ENCODE measurements around the gene USP40.

USP40 gene

DNA sequence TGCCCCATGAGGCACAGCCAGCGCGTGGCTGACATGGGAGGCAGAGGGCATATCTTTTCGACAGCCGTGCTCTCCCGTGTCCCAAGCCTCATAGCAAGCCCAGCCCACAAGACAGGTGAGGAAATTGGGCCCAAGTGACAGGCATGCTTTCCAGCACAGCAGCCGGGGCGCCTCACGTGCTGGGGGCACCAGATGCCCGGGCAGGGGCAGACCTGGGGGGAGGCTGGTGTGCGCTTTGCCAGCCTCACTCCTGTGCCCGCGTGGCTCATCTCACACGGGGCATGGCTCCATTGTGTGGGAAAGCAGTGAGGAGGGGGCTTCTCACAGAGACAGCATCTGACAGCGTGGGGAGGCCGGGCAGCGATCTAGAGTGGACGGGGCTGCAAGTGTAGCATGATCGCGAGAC lies 93.2 kb downstream of the USP40 start:
- no peak for DNase-seq (ENCODE audit: low read depth)

DNA sequence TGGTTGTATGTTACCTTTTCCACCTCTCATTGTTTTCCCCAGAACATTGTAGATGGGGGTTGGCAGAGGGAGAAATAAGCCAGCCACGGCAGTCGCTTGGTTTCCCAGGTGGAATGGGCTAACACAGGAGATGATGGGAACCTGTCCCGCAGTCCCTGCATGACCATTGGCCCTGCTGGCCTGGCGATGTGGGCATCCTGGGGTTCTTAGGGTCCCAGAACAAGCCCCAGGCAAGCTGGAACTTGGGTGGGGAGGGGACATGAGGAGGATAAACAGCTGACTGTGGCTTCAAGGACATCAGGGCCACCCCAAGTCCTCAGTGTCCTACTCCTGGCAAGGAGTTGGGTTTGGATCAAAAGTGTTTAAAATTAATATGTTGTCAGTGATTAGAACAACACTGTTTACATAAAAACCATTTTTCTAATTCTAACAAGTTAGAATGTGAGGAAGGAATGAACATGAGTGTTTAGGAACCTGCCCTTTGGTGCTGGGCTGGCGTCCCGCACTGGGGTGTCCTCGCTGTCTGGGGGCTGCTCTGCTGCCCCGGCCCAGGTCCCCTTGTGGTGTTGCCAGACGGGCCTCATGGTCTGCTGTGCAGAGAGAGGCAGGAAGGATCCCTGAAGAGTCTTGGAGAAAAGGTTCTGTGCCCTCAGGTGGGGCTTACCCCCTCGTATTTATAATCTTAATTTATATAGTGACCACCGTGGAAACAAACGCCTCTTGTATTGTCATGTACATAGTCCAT lies 95.1 kb downstream of the USP40 start:
- DNase-seq (ENCODE audit: low read depth): no peak

DNA sequence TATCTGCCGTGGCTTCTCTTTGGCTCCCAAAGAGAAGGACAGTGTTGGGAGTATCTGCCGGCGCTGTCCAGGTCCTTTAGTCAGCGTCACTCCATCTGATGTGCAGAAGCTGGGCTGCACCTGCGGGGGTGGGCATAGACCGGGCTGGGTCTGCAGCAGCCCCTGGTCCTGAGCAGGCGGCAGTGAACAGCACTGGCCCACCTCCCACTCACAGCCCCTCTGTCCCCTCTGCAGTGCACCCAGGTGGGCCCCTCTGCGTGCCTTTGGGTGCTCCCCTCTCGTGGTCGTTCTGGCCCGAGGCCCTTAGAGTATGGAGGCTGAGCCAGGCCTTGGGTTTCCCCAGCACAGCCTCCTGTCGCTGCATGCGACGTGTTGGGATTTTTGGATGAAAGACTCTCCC lies 95.7 kb downstream of the USP40 start:
- DNase-seq (ENCODE audit: low read depth): no peak

DNA sequence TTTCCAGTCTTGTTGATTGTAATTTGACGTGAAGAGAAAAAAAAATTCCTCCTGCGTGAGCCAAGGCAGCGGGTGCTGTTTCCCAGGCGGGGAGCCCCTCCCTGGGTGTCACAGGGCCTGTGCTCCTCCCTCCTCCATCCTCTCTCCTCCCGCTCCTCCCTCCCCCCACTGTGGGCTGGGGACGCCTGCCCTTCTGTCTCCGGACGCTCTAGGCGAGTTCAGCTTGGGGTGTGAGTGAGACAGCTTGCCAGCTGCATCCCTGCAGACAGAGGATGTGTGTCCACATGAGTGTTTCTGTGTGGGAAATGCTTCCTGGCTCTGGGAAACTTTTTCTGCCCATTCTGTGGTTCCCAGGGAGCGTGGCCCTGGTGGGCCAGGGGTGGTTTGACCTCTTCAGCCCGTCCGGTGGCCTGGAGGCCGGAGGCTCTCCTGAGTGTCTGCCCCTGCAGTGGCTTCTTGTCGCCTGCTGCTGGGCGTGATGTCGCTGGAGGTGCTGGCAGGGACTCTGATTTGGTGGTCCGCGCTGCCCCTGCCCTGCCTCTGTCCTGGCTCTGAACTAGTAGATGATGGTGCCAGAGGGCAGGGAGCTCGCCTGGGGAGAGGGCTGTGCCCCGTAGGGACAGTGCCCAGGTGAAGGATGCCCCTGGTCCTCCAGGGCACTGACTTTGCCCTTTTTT lies 96.4 kb downstream of the USP40 start:
- DNase-seq (ENCODE audit: low read depth): no peak

DNA sequence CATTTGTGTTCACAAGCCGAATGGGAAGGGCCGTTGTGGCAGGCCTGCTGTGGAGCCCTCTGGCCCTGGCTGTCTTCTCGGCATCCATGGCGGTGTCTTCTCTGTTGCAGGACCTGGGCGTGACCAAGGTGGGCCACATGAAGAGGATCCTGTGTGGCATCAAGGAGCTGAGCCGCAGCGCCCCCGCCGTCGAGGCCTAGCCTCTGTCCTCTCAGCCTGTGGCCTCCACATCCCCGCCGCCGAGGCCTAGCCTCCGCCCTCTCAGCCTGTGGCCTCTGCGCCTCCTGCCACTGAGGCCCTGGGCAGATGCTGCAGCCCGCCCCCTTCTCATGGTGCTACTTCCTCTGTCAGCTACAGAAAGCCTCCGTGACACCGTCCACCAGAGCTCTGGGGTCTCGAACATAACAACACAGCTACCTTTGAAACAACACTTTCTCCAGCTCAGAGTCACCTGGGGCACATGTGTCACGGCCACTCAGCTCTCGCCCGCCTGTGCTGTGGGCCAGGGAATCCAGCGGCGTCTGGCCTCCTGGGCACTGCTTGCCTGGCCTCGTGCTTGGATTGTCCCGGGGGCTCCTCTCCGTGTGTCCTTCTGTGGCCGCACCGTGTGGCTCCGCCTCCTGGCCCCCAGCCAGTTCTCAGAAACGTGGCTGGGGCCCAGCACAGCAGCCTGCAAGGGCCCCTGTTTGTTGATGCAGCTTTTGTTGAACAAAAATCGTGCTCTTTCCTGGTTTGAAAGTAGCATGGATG lies 97.1 kb downstream of the USP40 start:
- no peak for DNase-seq (ENCODE audit: low read depth)

DNA sequence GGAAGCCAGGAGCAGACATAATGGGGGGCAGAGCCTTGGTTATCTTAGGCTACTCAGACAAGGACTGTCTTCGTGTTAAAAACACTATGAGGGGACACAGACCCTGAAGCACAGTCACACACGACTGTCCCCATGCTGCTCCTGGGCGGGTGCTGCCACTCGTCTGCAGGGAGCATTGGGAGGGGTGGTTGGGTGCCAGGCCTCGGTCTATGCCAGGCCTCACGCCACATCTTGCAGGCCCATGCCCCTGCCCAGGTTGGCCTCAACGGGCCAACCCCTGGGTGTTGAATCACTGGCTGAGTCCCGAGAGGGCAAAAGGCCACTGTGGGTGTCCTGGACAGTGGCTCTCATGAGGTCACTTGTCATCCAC lies 97.9 kb downstream of the USP40 start:
- DNase-seq (ENCODE audit: low read depth): no peak

DNA sequence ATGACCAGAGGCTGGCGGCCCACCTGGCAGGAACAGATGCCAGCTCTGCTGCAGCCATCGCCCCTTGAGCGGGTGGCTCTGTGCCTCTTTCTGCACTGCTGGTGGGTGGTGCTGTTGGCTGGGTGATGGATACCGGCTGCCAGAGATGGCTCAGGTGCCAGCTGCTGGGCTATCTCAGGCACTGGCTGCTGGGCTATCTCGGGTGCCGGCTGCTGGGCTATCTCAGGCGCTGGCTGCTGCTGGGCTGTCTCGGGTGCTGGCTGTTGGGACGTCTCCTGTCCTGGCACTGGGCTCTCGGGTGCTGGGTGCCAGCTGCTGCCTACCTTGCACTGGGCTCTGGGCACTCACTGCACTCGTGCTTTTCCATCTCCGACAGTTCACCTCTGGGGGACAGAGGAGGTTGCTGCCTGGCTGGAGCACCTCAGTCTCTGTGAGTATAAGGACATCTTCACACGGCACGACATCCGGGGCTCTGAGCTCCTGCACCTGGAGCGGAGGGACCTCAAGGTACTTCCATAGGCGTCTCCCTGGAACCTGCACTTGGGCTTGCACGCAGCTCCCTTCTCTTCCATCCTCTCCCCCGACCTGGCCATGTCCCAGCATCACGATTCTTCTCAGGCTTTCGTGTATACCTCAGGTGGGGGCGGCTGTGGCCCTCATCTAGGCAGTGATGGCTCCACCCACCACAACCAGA lies 98.4 kb downstream of the USP40 start:
- no peak for DNase-seq (ENCODE audit: low read depth)

DNA sequence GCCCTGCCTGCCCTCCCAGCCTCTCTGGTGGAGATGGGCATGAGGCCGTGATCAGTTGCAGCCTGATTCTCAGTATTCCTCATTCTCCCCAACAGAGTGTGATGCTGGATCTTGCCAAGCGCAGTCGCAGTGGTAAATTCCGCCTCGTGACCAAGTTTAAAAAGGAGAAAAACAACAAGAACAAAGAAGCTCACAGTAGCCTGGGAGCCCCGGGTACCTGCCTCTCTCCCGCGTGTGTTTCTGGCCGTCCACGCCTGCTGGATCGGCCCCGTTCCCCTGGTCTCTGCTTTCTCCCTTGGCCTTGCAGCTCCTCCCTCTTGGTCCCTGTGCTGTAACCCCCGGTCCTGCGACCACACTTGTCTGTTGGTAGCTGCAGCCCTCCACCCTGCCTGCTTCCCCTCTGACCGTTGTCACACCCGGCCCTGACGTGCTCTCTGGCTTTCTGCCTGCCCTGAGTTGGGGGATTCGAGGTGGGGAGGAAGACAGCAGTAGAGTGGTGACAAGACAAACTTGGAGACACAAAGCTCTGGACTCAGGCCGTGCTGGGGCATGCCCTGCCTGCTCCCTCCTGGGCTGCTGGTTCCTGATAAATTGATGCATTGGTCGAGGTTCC lies 99.5 kb downstream of the USP40 start:
- DNase-seq (ENCODE audit: low read depth): no peak

DNA sequence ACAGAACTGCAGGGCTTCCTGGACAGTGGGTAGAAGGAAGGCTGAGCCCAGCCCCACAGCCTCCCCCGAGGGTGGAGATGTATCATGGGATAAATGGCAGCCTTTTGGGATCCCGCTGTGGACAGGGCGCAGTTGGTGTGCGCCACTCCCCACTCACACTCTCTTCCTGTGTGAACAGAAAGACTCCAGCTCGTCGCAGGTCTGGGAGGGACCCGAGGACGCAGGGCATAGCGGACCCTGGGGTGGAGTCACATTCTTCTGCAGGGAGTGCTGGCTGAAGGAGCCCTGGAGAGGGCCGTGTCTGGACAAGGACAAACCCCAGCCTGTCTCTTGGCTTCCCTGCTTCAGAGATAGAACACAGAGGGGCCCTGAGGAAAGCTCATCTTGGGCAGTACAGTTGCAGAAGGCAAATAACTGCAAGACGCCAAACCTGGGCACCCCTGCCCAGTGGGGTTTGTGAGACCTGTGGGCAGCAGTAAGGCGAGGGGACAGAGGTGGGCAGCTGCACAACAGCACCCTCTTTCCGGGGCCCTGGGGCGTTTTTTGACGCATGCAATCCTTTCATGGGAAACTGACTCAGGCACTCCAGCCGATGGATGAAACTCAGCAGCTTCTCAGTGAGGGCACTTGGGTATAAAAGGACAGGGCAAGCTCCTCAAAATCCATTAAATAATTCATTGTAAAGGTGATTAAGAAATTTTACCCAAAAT lies 101.9 kb downstream of the USP40 start:
- DNase-seq (ENCODE audit: low read depth): no peak

DNA sequence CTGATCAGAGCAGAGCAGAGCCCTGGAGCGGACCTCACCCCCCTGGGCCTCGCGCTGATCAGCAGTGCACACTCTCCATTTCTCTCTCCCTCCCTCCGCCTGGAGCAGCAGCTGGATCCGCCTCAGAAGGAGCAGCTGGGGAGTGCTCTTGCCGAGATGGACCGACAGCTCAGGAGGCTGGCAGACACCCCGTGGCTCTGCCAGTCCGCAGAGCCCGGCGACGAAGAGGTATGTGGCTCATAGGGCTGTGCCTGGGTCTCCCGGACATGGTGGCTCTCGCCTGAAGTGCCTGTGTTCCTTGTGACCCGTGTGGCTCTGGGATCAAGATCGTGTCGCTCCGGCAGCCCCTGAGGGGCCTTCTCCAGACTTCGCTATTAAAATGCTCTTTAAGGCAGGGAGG lies 102.5 kb downstream of the USP40 start:
- no peak for DNase-seq (ENCODE audit: low read depth)

DNA sequence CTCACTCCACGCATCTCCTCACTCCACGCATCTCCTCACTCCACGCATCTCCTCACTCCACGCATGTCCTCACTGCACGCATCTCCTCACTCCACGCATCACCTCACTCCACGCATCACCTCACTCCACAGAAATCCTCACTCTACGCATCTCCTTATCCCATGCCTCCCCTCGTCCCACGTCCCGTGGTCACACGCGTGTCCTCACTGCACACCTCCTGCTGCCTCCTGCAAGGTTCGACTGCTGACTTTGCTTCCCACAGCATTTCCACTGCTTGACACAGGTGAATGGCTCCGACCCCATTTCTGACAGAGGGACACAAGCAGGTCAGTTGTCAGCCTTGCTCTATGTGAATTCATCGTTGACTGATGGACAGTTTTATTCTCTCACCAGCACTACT lies 103.0 kb downstream of the USP40 start:
- DNase-seq (ENCODE audit: low read depth): no peak

DNA sequence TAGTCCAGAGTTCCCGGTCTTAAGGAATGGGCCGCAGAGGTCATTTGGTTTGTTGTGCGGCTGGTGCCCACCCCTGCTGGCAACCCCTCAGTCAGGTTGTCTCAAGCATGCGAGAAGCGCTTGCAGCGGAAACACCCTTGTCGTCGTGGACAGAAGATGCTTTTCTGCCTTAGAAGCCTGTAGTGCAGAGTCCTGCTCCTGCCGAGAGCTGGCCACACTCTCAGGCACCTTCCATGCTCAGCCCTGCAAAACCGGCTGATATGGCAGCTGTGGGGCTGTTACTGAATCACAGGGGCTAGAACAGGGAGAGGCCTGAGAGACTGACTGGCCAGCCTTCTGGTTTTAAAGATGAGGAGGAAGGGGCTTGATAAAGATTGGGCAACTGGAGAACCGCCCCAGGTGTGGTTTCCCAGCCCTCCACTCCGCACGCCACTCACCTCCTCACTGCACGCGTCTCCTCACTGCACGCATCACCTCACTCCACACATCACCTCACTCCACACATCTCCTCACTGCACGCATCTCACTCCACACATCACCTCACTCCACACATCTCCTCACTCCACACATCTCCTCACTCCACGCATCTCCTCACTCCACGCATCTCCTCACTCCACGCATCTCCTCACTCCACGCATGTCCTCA lies 103.6 kb downstream of the USP40 start:
- DNase-seq (ENCODE audit: low read depth): no peak

DNA sequence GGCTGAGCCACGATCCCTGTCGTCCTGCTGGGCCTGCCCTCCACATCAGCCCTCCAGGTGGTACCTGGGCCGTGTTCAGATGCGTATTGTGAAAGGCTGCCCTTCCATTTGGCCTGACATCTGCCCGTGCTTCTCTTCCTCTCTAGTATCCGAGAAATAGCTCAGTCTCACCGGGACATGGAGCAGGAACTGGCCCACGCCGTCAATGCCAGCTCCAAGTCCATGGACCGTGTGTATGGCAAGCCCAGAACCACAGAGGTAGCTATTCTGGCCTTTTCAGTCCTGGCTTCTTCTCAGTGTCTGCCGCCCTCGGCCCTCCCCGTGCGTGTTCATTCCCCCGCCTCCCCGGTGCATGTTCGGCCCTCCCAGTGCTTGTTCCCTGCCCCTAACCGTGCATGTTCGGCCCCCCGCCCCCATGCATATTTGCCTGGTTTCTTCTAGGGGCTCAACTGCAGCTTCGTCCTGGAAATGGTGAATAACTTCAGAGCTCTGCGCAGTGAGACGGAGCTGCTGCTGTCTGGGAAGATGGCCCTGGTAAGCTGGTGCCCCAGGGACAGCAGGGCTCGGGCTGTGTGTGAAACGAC lies 104.3 kb downstream of the USP40 start:
- no peak for DNase-seq (ENCODE audit: low read depth)

DNA sequence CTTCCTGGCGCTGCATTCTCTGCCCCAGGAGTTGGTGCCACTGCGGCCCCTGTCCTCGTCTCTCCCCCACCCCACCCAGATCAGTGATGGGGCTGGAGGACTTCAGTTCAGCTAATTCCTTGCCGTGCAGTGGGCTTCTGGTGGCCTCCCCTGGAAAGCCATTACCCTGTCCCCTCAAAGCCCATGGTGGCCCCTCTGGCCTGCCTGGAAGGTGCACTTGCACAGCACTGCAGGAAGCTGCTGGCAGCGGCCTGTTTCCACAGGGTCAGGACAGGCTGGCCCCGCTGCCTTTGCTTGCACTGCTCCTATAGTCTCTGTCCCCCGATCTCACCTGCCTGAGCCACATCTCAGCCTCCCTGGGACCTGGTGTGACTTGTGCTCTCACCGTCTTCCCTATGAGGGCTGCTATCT lies 105.1 kb downstream of the USP40 start:
- DNase-seq (ENCODE audit: low read depth): no peak

DNA sequence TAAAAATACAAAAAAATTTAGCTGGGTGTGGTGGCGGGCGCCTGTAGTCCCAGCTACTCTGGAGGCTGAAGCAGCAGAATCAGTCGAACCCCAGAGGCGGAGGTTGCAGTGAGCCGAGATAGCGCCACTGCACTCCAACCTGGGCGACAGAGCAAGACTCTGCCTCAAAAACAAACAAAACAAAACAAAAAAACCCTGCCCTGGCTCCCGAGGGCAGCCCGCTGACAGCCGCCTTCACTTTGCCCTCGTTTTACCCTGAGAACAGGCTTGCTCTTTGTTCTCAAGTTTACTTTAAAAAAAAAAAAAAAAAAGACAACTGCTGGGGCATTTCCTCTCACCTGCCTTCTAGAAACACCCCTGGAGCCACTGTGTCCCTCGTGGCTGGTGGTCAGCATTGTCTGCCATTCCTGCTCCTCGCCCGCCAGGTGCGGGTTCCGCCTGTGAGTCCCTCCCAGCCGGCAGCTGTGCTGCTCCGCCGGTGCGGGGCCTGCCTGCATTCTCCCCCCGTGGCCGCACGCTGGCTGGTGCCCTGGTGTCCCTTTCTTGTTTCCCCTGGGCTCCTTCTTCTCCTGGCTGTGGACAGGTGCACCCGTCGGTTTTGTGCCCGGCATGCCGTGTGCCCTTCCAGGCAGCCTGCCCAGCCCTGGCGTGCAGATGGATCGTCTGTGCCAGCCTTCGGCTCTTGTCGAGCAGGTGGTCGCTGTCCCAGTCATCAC lies 105.7 kb downstream of the USP40 start:
- DNase-seq (ENCODE audit: low read depth): no peak

DNA sequence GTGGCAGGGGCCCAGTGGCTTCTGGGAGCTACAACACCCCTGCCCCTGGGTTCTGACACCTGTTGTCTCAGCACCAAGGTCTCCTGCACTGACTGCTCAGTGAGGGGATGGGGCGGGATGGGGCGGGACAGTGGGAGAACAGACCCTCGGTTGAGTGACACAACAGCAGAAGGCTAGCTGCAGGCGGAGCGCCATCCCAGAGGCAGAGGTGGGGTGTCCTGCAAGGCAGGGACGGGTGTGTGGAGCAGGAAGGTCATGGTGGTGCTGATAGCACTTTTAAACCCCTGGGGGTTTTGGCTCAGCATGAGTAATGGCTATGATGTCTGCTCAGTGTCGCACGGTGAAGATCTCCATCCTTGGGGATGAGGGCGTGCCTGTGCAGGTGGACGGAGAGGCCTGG lies 107.2 kb downstream of the USP40 start:
- no peak for DNase-seq (ENCODE audit: low read depth)

DNA sequence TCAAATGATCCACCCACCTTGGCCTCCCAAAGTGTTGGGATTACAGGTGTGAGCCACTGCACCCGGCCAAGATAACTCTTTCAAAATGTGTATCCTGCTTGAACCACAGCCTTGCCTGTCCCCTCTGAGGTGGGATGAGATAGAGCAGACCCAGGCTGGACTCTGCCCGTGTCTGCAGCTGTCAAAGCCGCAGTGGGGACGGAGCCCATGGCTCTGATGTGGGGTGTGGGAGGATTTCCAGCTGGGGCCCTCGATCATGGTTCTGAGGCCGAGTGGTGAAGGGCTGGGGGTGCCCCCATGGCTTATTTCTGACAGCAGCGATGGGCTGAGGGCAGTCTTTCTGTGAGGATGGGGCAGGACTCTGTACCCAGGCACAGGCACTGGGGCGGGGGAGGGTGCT lies 107.8 kb downstream of the USP40 start:
- no peak for DNase-seq (ENCODE audit: low read depth)

DNA sequence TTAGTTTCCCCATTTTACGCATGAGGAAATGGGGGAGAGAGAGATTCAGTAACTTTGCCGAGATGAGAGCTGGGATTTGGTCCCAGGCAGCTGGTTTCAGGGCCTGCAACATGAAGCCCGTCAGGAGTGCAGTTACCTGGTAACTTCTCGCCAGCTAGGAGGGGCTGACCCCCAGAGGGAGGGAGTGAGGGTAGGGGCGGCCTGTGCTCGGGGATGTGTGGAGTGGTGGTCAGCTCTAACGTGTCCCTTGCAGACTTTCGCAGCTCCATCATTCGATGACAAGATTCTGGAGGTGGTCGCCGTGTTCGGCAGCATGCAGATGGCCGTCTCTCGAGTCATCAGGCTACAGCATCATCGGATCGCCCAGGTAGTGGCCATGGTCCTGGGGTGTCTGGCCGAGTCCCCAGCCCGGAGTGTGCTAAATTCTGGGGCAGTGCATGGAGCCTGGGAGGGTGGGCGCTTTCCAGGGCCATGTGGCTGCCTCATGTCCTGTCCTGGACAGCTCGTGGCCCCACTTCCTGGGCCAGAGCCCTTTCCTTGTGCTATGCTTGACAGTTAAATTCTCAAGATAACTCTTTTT lies 108.5 kb downstream of the USP40 start:
- DNase-seq (ENCODE audit: low read depth): no peak

DNA sequence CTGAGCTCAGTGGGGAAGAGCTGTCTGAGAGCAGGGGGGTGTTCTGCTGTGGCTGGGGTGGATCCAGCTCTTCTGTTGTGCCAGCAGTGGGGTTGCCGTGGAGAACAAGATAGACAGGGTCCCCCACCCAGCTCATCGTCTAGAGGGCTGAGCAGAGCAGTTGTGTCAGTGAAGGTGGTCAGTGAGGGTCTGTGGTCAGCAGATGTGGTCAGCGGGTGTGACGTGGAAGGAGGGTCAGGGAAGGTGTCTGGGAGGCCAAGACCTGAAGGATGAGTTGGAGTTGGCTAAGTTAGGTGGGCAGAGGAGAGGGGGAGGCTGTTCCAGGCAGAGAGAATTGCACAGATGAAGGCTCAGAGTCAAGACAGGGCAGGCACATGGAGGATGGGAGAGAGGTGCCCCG lies 109.2 kb downstream of the USP40 start:
- DNase-seq (ENCODE audit: low read depth): no peak

DNA sequence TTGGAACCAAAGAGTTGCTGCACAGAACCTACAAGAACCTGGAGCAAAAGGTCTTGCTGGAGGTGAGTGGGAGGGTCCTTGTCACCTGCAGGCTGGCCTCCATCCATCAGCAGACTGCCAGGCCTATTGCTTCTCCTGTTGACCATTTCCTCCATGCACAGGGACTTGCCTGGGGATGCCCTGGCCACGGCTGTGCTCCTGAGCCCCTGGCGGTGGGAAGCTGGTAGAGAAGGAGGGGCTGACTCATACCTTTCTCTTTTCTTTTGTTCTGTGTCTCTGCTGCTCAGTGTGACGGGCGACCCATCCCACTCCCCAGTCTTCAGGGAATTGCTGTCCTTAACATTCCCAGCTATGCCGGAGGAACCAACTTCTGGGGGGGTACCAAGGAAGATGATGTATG lies 109.6 kb downstream of the USP40 start:
- DNase-seq (ENCODE audit: low read depth): no peak
